RWPE2 (cell line): ENCODE results near the gene DMAP1.

Experiments used
- ATAC-seq: fragments of 200-7000 bp; cut with Tn5 transposase; 3 replicates; pipeline ENCODE4 v1.9.1; 2021; ENCODE audit warnings: low read depth
- DNase-seq: peaks from one replicate; pipeline ENCODE4 v3.0.0-alpha.2; 2020; ENCODE audit warnings: low spot score
- H3K27ac ChIP-seq: fragments of 450-650 bp; 2 replicates; pipeline ENCODE4 v1.5.1; 2017; ENCODE audit warnings: mild to moderate bottlenecking; ENCODE audit not compliant: poor library complexity, severe bottlenecking
- H3K27me3 ChIP-seq: fragments of 250-450 bp; sonication (Bioruptor Pico); 2 replicates; pipeline ENCODE4 v1.5.1; 2021; ENCODE audit warnings: mild to moderate bottlenecking, moderate library complexity; ENCODE audit not compliant: insufficient read depth, poor library complexity, severe bottlenecking
- H3K36me3 ChIP-seq: fragments of 250-450 bp; sonication (Bioruptor Pico); 2 replicates; pipeline ENCODE4 v1.5.1; 2020; ENCODE audit warnings: low read depth, mild to moderate bottlenecking, moderate library complexity
- H3K4me1 ChIP-seq: fragments of 250-450 bp; sonication (Bioruptor Pico); 2 replicates; pipeline ENCODE4 v1.5.1; 2021; ENCODE audit warnings: mild to moderate bottlenecking, moderate library complexity; ENCODE audit not compliant: insufficient read depth, poor library complexity, severe bottlenecking
- H3K4me3 ChIP-seq: fragments of 250-450 bp; sonication (Bioruptor Pico); 2 replicates; pipeline ENCODE4 v1.5.1; 2021; ENCODE audit warnings: mild to moderate bottlenecking, moderate library complexity; ENCODE audit not compliant: severe bottlenecking
- H3K9me3 ChIP-seq: fragments of 250-450 bp; sonication (Bioruptor Pico); 2 replicates; pipeline ENCODE4 v1.5.1; 2021; ENCODE audit warnings: mild to moderate bottlenecking, moderate library complexity; ENCODE audit not compliant: severe bottlenecking
- CTCF ChIP-seq: fragments of 450-650 bp; IDR thresholded peaks from one replicate; pipeline ENCODE4 v1.5.1; 2017; ENCODE audit warnings: mild to moderate bottlenecking, moderate library complexity; ENCODE audit not compliant: poor library complexity, severe bottlenecking

The DMAP1 gene

GRCh38 chr1:44259090-44259489 lies 45.8 kb downstream of the DMAP1 start:
- H3K4me1 ChIP-seq, result no peaks in the 10 kb centered on the region
- no peak for TF ChIP-seq CTCF
- no peaks in the 10 kb centered on the region for H3K36me3 ChIP-seq
- DNase-seq (no peak), ATAC-seq (no peak)
- no peak overlapping the region for H3K27ac ChIP-seq
- no peak overlapping the region for H3K4me3 ChIP-seq
- H3K27me3 ChIP-seq, result no peaks in the 10 kb centered on the region
- H3K9me3 ChIP-seq, result no peaks in the 10 kb centered on the region

GRCh38 chr1:44260792-44261170 lies 47.5 kb downstream of the DMAP1 start:
- Histone ChIP-seq H3K9me3 (no peaks in the 10 kb centered on the region), H3K4me1 (no peaks in the 10 kb centered on the region), H3K27me3 (no peaks in the 10 kb centered on the region), H3K4me3 (no peak overlapping the region), H3K27ac (no peak overlapping the region), H3K36me3 (no peaks in the 10 kb centered on the region)
- no peak for ATAC-seq
- no peak for TF ChIP-seq CTCF
- DNase-seq, result no peak

- DNase-seq, result no peak
- TF ChIP-seq CTCF, result no peak
- Histone ChIP-seq H3K27me3 (no peaks in the 10 kb centered on the region), H3K4me3 (no peak overlapping the region), H3K4me1 (no peaks in the 10 kb centered on the region), H3K9me3 (no peaks in the 10 kb centered on the region), H3K27ac (no peak overlapping the region), H3K36me3 (no peaks in the 10 kb centered on the region)
- no peak for ATAC-seq
These were observed 48.0 kb downstream of the DMAP1 start for GRCh38 chr1:44261171-44261817.

DNA sequence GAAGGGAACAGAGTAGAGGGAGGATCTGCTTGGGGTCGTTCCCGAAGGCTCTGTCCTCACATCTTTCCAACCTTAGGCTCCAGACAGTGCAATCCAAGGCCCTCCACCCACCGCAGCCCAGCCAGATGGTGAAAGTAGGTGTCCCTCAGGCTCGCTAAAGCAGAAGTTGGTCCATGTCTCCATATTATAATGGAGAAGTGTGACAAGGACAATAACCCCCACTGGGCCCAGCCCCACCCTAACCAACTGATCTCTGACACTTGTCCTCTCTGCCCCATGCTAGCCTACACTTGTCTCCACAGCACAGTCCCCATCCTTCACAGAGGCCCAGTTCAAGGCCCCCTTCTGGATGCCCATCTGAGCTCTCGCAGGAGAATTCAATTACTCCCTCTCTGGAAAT lies 48.7 kb downstream of the DMAP1 start:
- ATAC-seq, result no peak
- no peaks in the 10 kb centered on the region for H3K27me3 ChIP-seq
- H3K9me3 ChIP-seq, result no peaks in the 10 kb centered on the region
- no peak overlapping the region for H3K4me3 ChIP-seq
- no peaks in the 10 kb centered on the region for H3K36me3 ChIP-seq
- no peak for TF ChIP-seq CTCF
- no peak for DNase-seq
- H3K27ac ChIP-seq, result no peak overlapping the region
- no peaks in the 10 kb centered on the region for H3K4me1 ChIP-seq

DNA sequence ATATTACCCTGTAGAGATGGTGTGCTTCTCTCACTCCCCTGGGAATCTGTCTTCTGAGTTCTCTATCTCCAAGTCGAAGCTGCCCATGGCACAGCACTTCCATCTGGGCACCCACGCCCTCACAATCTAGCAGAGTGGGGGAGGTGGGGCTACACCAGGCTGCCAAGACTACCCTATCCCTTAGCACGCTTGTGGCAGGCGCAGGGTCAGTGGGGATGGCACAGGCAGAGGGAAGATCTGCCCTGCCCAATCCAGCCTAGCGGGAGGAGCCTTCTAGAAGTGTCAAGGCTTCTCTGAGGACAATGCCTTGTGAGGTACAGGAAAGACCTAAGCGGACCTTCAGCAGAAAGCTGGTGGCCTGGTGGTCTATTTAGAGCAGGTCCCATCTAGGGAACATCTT lies 49.1 kb downstream of the DMAP1 start:
- TF ChIP-seq CTCF, result no peak
- no peaks in the 10 kb centered on the region for H3K27me3 ChIP-seq
- H3K4me1 ChIP-seq, result no peaks in the 10 kb centered on the region
- H3K4me3 ChIP-seq, result no peak overlapping the region
- ATAC-seq (no peak), DNase-seq (no peak)
- H3K9me3 ChIP-seq, result no peaks in the 10 kb centered on the region
- H3K27ac ChIP-seq, result no peak overlapping the region
- no peaks in the 10 kb centered on the region for H3K36me3 ChIP-seq
